NCI-H2029 treated with DMSO at 0.1 percent for 48 hours (cell line): ENCODE results near the gene SH3BP5.

Experiments
- DNase-seq: peaks from one replicate; lab custom pipeline; 2025; lab: John Stamatoyannopoulos, UW

The SH3BP5 gene

DNA sequence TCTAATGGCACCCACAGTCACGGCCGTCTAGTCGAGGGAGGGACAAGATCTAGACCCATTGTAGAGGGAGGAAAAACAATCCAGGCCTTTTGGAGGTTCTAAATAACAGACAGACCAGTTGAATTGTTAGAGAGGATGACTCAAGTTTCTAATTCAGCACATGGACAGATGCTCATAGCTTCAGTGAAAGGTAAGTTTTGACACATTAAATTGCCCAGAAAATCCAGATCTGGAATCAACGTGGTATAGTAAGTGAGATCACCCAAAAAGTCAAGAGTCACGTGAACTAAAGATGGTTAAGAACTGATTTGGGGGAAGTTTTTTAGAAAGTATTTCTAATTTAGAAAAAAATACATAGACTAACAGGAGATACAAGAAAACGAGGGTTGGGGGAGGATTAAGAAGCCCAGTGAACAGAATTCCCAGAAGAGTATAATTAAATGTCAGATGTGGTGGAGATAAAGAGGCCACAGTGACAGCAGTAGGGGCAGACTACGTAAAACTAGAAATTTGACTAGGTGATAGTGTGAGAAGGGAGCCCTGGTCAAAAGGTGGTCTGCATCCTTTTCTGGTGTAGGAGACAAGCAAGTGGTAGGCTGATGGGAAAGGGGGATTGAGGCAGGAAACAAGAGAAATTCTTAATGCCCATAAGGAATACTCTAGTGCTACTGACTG, 79.2 kb downstream of the SH3BP5 start:
- DNase-seq = no peak

DNA sequence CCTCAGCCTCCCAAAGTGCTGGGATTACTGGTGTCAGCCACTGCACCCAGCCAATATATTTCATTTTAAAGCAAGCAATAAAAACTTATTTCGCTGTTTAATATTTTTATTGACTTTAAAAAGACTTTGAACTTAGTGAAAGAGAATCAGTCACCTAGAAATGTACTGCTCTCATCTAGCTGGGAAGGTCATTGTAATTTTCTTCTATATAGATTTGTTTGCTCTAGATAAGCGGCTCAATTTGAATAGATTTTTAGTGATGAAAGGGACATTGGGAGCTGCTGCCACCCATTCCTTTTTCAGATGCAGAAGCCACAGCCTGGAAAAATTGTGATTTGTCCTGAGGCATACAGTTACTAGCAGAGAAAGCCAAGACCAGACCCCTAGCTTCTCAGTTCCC, 86.2 kb downstream of the SH3BP5 start:
- no peak for DNase-seq

DNA sequence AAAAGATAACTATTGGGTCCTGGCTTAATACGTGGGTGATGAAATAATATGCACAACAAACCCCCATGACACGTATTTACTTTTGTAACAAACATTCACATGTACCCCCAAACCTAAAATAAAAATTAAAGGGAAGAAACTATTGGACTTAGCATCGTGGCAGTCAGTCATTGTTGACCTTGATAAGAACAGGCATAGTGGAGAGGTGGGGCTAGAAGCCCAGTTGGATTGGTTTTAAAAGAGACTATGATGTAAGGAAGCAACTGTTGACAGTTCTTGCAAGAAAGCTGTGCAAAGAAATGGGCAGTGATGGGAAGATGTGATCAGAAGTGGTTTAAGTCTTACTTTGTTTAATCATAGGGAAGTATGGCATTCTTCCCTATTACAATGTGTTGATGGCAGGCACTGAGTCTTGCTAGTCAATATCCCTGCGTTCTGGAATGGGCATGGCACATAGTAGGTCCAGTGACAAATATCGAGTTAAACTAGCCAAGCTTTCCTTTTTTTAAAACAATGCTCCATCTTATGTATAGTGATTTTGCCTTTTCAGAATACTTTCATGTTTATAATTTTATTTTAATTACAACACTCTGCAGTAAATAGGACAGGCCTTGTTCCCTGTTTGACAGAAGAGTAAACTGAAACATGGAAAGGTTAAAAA, 88.4 kb downstream of the SH3BP5 start:
- DNase-seq = no peak

DNA sequence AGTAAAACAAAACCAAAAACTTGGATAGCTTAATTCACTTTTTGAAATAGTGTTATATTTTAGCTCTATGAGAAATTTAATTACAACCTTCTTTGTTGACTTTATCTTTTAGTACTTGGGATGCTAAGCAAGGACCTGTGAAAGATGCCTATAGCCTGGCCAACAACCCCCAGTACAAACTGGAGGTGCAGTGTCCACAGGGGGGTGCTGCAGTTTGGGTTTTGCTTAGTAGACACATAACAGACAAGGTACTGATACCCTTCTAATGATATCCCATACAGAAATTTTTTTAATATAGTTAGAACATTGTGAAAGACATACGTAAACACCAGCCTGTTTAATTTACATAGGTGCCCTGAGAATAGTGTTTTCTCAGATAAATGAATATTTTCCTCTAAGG, 91.0 kb downstream of the SH3BP5 start:
- DNase-seq = no peak

- DNase-seq = no peak
Observed at GRCh38 chr3:15229262-15229661, 103.1 kb downstream of the SH3BP5 start.

DNA sequence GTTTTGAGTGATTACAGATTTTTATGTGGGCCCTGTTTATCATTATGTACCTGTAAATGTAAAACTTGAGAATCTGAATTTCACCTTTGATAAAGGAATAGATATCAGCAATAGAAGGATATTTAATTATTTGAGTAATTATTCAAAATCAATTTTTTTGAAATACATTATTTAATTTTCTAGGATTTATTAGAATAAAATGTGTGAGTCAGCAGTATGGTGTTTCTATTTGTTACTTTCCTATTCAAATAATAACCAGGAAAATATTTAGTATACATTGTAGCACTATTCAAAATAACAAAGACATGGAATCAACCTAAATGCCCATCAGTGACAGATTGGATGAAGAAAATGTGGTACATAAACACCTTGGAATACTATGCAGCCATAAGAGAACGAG, 104.2 kb downstream of the SH3BP5 start:
- DNase-seq = no peak

DNA sequence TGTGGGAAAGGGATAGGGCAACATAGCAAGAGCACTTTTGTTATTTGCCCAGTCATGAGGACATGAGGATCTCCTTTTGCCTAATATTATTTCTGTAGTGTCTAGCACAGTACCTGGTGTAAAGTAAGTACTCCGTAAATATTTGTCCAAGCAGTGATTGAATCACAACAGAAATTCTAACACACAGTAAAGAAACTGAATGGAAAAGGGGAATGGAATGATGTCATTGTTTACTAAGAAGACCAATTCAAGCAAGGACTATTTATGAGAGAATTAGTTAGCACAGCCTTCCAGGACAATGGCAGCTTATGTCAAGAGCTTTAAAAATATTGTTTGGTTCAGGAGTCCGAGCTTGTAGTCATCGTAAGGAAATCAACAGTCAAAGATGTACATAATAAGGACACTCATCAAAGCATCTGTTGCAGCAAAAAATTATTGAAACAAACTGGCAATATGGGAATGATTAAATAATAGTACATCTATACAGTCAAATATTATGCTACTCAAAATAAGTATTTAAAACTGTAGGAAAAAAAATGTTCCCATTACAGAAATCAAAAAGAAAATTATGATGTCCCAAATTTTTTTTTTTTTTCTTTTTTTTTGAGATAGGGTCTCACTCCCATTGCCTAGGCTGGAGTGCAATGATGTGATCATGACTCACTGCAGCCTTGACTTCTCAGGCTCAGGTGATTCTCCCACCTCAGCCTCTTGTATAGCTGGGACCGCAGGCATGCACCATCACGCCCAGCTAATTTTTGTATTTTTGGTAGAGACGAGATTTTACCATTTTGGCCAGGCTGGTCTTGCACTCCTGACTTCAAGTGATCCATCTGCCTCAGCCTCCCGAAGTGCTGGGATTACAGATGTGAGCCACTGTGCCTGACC, 108.5 kb downstream of the SH3BP5 start:
- DNase-seq = peak; percentile 97

DNA sequence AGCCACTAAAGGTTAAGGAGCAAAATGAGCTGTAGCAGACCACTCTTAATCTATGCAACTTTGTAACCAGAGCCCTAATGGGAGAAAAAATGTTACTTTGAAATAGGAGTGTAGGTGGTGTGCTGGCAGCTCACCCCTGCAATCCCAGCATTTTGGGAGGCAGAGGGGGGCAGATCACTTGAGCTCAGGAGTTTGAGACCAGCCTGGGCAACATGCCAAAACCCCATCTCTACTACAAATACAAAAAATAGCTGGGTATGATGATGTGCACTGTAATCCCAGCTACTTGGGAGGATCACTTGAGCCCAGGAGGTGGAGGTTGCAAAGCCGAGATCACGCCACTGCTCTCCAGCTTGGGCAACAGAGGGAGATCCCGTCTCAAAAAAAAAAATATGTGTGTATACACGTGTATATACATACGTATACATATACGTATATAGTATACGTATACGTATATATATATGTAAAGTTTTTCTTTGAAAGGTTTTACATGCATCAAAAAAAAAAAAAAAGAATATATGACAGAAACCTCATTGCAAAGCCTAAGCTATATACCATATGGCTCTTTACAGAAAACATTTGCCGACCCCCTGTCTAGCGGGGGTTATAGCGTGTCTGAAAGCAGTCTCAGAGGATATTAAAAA, 110.7 kb downstream of the SH3BP5 start:
- DNase-seq = no peak

- DNase-seq = no peak
Observed at GRCh38 chr3:15220661-15221060, 111.7 kb downstream of the SH3BP5 start.

DNA sequence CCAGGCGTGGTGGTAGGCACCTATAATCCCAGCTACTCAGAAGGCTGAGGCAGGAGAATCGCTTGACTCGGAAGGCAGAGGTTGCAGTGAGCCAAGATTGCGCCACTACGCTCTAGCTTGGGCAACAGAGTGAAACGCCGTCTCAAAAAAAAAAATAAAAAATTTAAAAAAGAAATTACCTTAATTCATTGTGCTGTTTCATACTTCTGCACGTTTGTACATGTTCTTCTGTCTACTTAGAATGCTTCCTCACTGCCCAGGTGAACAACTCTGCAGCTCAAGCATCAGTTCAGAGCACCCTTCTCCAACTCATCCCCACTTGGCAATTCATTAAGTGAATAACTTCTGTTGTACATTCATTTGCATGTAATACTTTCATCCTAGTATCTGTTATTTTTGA, 112.3 kb downstream of the SH3BP5 start:
- DNase-seq = no peak

DNA sequence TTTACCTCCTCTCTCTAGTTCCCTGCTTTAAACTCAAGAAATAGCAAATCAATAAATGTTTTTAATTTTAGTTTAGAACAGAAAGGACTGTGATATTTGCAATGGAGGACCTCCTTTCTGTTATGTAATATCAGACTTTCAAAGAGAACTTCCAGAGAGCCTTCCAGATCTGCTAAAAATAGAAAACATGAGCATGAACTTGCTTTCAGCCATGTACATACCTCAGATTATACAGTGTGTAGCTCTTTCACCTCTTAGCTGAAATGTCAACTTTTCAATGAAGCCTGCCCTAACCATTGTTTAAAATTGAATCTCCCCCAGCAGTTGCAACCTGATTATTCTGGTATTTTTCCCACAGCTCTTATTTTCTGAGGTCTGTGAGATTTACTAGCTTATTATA, 113.7 kb downstream of the SH3BP5 start:
- no peak for DNase-seq

DNA sequence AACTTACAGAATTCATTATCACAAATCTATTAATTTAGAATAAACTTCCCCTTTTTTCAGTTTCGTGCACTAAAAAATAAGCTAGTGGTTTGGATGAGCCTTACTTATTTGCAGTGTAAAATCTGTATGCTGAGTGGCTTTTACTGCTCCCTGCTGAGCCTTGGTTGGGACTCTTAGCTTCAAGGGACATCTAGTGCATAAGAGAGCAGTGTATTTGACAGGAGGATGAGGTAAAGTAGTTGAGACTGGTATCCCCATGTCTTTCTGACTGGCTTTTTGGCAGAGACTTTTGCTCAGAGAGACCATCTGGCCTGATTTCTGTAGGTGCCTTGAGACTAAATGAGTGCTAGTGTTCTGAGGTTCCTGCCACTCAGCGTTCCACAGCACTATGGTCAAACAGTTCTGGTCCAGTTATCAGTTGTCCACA, 114.5 kb downstream of the SH3BP5 start:
- no peak for DNase-seq

GRCh38 chr3:15217011-15217671, 115.2 kb downstream of the SH3BP5 start:
- no peak for DNase-seq

DNA sequence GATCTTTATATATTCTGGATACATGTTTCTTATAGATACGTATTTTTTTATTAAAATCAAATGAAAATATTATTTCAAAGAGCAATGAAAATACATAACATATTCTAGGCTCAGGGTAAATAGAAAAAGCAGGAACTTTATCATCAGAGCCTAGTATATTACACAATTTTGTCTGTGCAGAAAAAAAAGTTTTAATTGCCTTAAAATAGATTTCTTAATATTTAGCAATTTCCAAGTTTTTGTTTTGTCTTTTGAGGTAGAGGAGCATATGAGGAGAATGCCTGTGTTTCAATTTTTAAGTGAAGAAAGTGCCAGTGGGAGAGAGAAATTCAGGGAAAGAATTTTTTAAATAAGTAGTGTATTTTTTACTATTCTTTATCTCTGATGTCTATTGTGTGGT, 115.9 kb downstream of the SH3BP5 start:
- DNase-seq = no peak

DNA sequence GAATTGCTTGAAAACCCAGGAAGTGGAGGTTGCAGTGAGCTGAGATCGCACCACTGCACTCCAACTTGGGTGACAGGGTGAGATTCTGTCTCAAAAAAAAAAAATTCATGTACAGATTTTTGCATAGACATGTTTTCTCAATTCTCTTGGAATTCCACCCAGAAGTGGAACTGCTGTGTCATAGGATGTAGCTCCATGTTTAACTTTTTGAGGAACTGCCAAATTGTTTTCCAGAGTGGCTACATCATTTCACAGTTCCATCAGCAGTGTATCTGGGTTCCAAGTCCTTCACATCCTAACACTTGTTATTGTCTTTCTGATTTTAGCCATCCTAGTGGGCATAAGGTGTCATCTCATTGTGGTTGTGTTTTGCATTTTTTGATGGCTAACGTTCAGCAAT, 116.4 kb downstream of the SH3BP5 start:
- DNase-seq = no peak

DNA sequence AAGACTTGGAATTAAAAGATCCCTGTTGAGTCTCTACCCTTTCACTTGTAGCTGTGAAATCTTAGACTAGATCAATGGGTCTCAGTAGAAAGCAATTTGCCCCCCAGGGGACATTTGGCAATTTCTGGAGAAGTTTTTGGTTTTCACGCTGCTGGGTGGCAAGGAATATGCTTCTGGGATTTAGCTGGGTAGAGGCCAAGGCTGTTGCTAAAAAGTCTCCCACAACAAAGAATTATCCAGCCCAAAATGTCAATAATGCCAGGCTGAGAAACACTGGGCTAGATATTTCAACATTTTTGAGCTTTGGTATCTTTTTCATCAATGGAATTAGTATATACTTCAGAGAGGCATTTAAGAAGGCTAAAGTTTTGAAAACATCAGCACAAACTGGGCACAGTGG, 117.6 kb downstream of the SH3BP5 start:
- no peak for DNase-seq

- DNase-seq = no peak
Observed at GRCh38 chr3:15211937-15212336, 120.4 kb downstream of the SH3BP5 start.

DNA sequence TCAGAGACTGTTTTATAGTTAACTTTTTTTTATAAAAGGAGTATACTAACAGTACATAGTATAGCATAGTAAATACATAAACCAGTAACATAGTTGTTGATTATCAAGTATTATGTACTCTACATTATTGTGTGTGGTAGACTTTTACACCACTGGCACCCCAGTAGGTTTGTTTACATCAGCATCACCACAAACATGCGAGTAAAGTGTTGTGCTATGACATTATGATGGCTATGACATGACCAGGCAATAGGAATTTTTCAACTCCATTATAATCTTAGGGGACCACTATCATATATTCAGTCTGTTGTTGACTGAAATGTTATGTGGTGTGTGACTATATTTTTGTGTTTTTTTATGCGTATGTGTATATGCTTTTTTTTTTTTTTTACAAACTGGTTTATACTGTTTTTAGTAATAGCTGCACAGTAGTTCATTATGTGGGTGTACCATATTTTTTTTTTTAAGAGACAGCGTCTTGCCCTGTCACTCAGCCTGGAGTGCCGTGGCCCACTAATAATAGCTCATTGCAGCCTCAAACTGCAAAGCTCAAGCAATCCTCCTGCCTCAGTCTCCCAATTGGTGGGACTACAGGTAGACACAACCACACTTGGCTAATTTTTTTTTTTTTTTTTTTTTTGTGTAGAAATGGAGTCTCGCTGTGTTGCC, 124.4 kb downstream of the SH3BP5 start:
- no peak for DNase-seq

DNA sequence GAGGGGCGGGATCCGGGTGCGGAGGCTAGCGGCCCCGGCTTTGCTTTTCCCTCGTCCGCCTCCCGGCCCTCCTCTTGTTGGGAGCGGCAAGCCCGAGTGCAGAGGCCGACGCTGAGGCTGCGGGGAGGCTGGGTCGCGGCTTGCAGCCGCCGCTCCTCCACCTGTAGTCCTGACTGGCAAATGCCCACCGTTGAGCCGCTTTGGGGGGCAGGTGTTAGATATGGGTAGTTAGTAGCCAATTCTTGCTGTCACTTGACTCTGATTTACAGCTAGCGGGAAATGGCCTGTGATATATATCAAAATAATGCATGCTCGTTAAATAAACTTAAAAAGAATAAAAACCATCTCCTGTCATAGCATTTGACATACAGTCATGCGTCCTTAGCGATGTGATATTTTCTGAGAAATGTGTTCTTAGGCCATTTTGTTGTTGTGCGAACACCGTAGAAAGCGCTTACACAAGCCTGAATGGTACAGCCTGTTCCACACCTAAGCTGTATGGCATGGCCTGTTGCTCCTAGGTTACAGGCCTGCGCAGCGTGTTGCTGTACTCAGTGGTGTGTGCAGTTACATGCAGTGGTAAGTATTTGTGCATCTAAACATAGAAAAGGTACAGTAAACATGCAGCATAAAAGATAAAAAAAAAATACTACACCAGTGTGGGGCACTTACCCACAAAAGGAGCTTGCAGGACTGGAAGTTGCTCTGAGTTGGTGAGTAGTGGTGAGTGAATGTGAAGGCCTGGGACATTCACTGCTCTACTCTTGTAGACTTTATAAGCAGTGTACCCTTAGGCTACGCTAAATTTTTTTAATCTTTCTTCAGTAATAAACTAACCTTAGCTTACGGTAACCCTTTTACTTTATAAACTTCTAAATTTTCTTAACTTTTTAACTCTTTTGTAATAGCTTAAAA, 125.5 kb downstream of the SH3BP5 start:
- DNase-seq = no peak

- no peak for DNase-seq
Observed at GRCh38 chr3:15205934-15206661, 126.3 kb downstream of the SH3BP5 start, which contains the start of gene CAPN7. TSS of gene CAPN7 (plus strand) at chr3:15206246. CDS start at chr3:15206496, 250 bp downstream.
